ENCODE data around the gene RNF157.
A peak's percentile ranks its signal among the peaks of the same experiment; 100 is the strongest.

RNF157 gene

GRCh38 chr17:76264755-76265623 is 24.7 kb upstream of the RNF157 start, which contains the start of gene UBALD2:
Gene UBALD2 (plus strand): TSS chr17:76265348. CDS start chr17:76265506, 158 bp downstream.
- DNase-seq (ENCODE audit: low read depth): peak; percentile 100
- no peak for TF ChIP-seq CTCF (IDR thresholded peaks at IDR 0.05; ENCODE audit: low read length, missing control alignments)
- peak within 1 kb of the TSS; percentile 72 for H3K4me3 ChIP-seq (replicated peaks; ENCODE audit: low read depth, low read length)

- DNase-seq (ENCODE audit: low read depth): no peak
- no peak for TF ChIP-seq CTCF (IDR thresholded peaks at IDR 0.05; ENCODE audit: low read length, missing control alignments)
- peak overlapping the region; percentile 1 for H3K4me3 ChIP-seq (replicated peaks; ENCODE audit: low read depth, low read length)
Observed at GRCh38 chr17:76264425-76264754, 24.1 kb upstream of the RNF157 start.

- no peak for TF ChIP-seq CTCF (IDR thresholded peaks at IDR 0.05; ENCODE audit: low read length, missing control alignments)
- H3K4me3 ChIP-seq (replicated peaks; ENCODE audit: low read depth, low read length): no peak overlapping the region
- no peak for DNase-seq (ENCODE audit: low read depth)
Observed at GRCh38 chr17:76263896-76264295, 23.6 kb upstream of the RNF157 start.

GRCh38 chr17:76262732-76263344 is 22.5 kb upstream of the RNF157 start:
- H3K4me3 ChIP-seq (replicated peaks; ENCODE audit: low read depth, low read length): no peak overlapping the region
- DNase-seq (ENCODE audit: low read depth): no peak
- TF ChIP-seq CTCF (IDR thresholded peaks at IDR 0.05; ENCODE audit: low read length, missing control alignments): no peak

- no peak for TF ChIP-seq CTCF (IDR thresholded peaks at IDR 0.05; ENCODE audit: low read length, missing control alignments)
- DNase-seq (ENCODE audit: low read depth): peak; percentile 60
- H3K4me3 ChIP-seq (replicated peaks; ENCODE audit: low read depth, low read length): no peak overlapping the region
Observed at GRCh38 chr17:76261421-76262215, 21.3 kb upstream of the RNF157 start.

- DNase-seq (ENCODE audit: low read depth): no peak
- no peak overlapping the region for H3K4me3 ChIP-seq (replicated peaks; ENCODE audit: low read depth, low read length)
- no peak for TF ChIP-seq CTCF (IDR thresholded peaks at IDR 0.05; ENCODE audit: low read length, missing control alignments)
Observed at GRCh38 chr17:76260669-76261068, 20.4 kb upstream of the RNF157 start.

All from fibroblast of pulmonary artery (primary cell).